Fibroblast of mammary gland (primary cell): ENCODE results near the gene PGC.

Experiments
- DNase-seq: peaks from one replicate; pipeline ENCODE4 v3.0.0-alpha.2; 2010; ENCODE audit warnings: low read depth
- H3K4me3 ChIP-seq: 2 replicates; pipeline ENCODE4 v1.5.1; 2011; ENCODE audit warnings: low read depth, mild to moderate bottlenecking, low read length, moderate library complexity; ENCODE audit not compliant: control insufficient read depth
- TF ChIP-seq, protein P1 (sequence below): conservative IDR thresholded peaks from 2 replicates; pipeline ENCODE4 v1.5.1; 2011; ENCODE audit warnings: low read depth, low read length, inconsistent platforms; ENCODE audit not compliant: control insufficient read depth, insufficient read depth

The PGC gene

DNA sequence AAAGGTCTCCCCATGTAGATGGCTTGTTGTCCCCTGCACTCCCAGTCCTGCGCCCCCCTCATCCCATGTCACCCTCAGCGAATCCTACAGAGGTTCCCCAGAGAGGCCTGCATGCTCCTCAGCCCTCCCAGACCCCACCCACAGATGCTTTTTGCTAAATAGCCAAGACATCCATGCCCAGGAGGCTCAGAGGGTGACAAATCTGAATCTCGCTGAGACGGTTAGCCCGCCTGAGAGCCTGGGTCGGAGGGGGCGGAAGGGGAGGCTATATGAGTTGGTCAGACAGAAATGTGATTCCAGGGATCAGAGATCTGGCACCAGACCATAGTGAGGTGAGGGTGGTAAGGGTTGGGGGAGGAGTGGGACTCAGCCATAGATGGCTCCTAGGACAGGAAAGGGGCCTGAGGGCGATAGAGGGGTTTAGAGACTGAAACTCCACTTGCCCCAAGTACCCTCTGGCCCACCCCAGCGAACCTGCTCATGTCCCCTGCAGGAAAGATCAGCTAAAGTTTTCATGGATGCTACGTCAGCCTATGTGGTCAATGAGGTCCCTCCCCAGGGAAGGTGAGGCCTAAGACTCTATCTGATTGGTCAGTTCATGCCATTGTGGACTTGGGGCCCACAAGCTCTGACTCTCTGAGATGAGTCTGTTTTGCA lies 45.0 kb downstream of the PGC start:
- DNase-seq, result no peak
- no peak overlapping the region for H3K4me3 ChIP-seq
- TF ChIP-seq, protein P1, sequence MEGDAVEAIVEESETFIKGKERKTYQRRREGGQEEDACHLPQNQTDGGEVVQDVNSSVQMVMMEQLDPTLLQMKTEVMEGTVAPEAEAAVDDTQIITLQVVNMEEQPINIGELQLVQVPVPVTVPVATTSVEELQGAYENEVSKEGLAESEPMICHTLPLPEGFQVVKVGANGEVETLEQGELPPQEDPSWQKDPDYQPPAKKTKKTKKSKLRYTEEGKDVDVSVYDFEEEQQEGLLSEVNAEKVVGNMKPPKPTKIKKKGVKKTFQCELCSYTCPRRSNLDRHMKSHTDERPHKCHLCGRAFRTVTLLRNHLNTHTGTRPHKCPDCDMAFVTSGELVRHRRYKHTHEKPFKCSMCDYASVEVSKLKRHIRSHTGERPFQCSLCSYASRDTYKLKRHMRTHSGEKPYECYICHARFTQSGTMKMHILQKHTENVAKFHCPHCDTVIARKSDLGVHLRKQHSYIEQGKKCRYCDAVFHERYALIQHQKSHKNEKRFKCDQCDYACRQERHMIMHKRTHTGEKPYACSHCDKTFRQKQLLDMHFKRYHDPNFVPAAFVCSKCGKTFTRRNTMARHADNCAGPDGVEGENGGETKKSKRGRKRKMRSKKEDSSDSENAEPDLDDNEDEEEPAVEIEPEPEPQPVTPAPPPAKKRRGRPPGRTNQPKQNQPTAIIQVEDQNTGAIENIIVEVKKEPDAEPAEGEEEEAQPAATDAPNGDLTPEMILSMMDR, result no peak

DNA sequence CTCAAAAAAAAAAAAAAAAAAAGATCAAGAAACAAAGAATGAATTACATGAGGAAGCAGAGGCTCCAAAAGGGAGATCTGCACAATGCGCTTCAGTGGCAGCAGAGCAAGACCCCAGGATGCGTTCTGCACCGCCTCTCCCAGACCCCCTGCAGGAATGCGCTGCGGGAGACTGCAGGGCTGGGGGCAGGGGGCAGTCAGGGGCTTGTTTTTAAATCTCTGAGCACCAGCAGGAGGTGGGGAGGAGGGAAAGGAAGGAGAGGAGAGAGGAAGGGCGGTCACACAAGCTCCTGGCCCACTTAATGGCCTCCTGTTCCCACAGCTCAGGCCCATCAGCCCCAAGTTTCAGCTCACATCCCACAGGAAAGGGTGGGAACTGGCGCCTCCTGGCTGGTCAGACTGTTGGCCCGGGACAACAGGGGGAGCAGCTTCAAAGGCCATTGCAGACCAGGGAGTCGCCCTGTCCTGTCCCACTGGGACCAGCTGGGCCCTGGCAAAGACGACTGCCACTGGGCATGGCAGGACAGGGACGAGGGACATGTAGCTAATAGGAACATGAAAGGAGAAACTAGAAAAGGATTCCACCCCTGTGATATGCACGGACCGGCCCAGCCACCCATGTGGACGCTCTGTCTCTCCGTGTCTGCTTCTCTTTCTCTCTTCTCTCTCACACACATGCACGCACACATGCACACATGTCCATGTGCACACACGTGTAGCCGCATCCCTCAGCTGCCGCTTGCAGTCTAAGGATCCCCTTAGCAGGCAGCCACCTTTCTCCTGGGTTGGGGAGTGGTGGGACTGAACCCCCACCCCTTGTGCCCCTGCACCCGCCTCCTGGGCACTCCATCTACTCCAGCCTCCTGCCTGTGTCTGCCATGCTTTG lies 46.5 kb downstream of the PGC start:
- TF ChIP-seq, protein P1, result no peak
- no peak for DNase-seq
- H3K4me3 ChIP-seq, result no peak overlapping the region

DNA sequence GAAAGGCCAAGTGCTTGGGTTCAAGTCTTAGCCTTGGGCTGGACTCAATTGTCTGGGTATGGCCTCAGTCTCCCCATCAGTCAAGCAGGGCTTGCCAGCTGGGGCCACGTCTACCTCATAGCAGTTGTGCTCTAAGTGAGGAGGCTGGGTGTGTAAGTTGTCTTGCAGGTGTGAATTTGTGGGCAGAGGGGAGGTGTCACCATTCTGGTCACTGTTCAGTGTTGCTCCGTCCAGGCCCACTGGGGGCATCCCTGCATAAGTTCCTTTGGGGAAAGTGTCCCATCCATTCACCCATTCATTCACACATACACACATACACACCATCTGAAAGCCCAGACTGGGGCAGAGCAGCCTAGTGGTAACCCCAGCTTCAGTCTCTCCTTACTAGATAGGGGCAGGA lies 48.1 kb downstream of the PGC start:
- no peak overlapping the region for H3K4me3 ChIP-seq
- TF ChIP-seq, protein P1, result no peak
- no peak for DNase-seq

DNA sequence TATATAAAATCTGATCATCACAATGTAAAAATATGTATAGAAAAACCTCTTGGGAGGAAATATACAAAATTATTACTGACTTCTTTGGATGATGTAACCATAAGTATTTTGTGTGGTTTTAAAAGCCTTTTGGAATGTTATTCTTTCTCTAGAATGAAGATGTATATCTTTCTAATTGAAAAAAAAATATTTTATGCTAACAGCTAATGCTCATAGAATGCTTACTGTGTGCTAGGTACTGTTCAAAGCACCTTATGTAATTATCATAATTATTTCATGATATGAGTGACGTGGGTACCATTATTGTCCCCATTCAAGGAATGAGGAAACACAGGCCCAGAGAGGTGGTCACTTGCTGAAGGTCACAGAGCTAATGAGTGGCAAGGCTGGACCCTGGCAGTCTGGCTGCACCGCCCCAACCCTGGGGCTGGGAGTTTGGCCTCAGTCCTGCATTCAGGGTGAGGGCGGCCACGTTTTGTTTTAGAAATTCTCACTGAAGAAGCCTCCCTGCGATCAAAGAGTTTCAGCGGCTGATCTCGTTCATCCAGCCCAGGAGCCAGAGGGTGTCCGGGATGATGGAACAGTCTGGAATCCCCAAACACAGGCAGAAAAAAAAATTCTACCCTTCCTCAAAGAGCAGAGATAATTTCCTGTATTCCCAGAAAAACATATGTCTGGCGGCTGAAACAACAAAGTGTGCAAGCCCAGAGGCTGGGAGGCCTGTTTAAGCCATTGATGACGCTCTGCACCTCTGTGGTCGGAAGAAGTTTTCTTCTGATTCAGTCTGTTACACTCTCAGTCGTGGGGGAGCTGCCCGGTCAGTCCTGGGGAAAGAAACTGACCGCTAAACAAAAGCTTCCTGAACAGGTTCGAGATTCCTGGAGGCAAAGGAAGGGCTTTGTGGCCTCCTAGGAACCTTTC lies 49.1 kb downstream of the PGC start:
- TF ChIP-seq, protein P1, result no peak
- no peak overlapping the region for H3K4me3 ChIP-seq
- DNase-seq, result peak; percentile 91

DNA sequence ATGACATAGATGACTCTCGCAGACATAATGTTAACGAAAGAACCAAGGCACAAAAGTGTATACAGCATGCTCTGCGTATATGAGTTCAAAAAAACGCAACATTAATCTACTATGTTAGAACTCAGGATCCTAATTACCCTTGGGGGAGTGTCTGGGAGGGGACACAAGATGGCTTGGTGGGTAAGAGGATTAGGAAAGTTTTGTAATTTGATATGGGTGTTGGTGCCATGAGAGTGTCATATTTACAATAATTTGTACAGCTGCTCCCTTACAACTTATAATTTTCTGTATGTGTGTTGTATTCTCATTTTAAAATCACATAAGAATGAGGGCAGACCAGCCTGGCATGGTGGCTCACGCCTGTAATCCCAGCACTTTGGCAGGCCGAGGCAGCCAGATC lies 50.4 kb downstream of the PGC start:
- H3K4me3 ChIP-seq, result no peak overlapping the region
- TF ChIP-seq, protein P1, result no peak
- DNase-seq, result no peak

DNA sequence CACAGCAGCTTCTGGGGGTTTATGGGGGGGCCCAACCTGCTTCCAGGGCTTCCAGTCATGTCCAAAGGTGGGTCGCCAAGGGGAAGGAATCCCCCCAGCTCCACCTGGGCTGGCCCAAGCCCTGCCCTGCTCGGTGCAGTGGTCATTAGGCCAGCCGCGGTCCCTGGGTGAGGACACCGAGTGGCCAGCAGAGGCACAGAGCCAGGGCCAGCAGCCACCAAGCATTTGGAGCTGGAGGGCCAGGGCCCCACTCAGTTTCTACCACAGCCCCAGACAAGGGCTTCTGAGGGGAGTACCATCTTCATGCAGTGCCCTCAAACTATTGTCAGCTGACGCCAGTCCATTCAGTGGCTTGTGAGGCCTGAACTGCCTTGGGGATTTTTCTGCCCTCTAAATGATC lies 51.4 kb downstream of the PGC start:
- TF ChIP-seq, protein P1, result no peak
- H3K4me3 ChIP-seq, result no peak overlapping the region
- DNase-seq, result no peak
